Measurements from ENCODE around the gene SVOPL. TPM values are rescaled to one million over a fixed set of nuclear protein-coding genes. Genes with fewer than 3 reads are reported as not detected.

SVOPL gene
- total RNA-seq, 1 experiment from 2014 or later, result not detected

DNA sequence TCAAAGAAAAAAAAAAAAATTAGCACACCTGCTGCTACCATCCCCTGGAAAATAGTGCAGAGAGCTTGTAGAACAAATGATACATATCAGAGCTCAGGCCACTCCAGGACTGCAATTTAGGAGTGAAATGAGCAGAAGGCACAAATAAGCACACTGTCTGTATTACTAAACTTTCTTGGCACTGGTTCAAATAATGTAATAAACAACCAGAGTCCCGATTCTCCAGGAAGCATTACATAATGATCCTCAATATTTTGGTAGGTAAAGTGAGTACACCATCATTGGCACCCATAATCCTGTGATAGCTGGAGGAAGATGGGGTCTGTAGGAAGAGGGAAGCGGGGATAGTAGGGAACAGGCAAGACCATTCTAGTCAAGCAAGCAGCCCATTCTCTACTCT, 74.3 kb downstream of the SVOPL start:
- ATAC-seq (no peak), DNase-seq (ENCODE audit: low read depth, low spot score) (no peak)
- ChIA-PET RAD21 (ENCODE audit: low non-redundant PET in 1 of 2, low total read pairs in 2 of 2, uncharacterized antibody in 2 of 2, unreplicated experiment in 2 of 2) (no interaction called here), POLR2A (no interaction called here), CTCF (no interaction called here)
- no peak overlapping the region for H3K9ac ChIP-seq (ENCODE audit: low read length)
- no peaks in the 10 kb centered on the region for H3K27me3 ChIP-seq (ENCODE audit: insufficient read depth, low read length)
- no peak overlapping the region for H3K4me2 ChIP-seq (ENCODE audit: low read length)
- H3K9me2 ChIP-seq (ENCODE audit: insufficient read depth), result no peaks in the 10 kb centered on the region
- H3K79me2 ChIP-seq (ENCODE audit: insufficient read depth, low read length), result no peaks in the 10 kb centered on the region
- H4K20me1 ChIP-seq (ENCODE audit: insufficient read depth), result no peaks in the 10 kb centered on the region
- no TSS peak for BruUV-seq (replicated peaks)
- H3K4me3 ChIP-seq (replicated peaks in 1 of 2; ENCODE audit: low read depth in 1 of 2, low read length in 2 of 2), result no peak overlapping the region
- H3K4me1 ChIP-seq (ENCODE audit: control insufficient read depth in 1 of 2, insufficient read depth in 2 of 2, low read length in 2 of 2), result no peaks in the 10 kb centered on the region
- H3K27ac ChIP-seq (ENCODE audit: low read depth, low read length), result no peak overlapping the region
- H3K36me3 ChIP-seq (ENCODE audit: control insufficient read depth in 1 of 2, insufficient read depth in 2 of 2, low read length in 2 of 2), result no peaks in the 10 kb centered on the region
- TF ChIP-seq EGR1 (IDR thresholded peaks at IDR 0.05; ENCODE audit: low read depth), result no peak
- TF ChIP-seq, protein P1, sequence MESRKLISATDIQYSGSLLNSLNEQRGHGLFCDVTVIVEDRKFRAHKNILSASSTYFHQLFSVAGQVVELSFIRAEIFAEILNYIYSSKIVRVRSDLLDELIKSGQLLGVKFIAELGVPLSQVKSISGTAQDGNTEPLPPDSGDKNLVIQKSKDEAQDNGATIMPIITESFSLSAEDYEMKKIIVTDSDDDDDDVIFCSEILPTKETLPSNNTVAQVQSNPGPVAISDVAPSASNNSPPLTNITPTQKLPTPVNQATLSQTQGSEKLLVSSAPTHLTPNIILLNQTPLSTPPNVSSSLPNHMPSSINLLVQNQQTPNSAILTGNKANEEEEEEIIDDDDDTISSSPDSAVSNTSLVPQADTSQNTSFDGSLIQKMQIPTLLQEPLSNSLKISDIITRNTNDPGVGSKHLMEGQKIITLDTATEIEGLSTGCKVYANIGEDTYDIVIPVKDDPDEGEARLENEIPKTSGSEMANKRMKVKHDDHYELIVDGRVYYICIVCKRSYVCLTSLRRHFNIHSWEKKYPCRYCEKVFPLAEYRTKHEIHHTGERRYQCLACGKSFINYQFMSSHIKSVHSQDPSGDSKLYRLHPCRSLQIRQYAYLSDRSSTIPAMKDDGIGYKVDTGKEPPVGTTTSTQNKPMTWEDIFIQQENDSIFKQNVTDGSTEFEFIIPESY (IDR thresholded peaks at IDR 0.05; ENCODE audit: extremely low read depth, insufficient replicate concordance, low read length), result no peak
- TF ChIP-seq SP1 (IDR thresholded peaks at IDR 0.05; ENCODE audit: low read depth), result no peak
- TF ChIP-seq POLR2A (IDR thresholded peaks at IDR 0.05; ENCODE audit: borderline replicate concordance, extremely low read depth, insufficient read depth, insufficient read length), result no peak
- TF ChIP-seq, protein P2, sequence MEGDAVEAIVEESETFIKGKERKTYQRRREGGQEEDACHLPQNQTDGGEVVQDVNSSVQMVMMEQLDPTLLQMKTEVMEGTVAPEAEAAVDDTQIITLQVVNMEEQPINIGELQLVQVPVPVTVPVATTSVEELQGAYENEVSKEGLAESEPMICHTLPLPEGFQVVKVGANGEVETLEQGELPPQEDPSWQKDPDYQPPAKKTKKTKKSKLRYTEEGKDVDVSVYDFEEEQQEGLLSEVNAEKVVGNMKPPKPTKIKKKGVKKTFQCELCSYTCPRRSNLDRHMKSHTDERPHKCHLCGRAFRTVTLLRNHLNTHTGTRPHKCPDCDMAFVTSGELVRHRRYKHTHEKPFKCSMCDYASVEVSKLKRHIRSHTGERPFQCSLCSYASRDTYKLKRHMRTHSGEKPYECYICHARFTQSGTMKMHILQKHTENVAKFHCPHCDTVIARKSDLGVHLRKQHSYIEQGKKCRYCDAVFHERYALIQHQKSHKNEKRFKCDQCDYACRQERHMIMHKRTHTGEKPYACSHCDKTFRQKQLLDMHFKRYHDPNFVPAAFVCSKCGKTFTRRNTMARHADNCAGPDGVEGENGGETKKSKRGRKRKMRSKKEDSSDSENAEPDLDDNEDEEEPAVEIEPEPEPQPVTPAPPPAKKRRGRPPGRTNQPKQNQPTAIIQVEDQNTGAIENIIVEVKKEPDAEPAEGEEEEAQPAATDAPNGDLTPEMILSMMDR (IDR thresholded peaks at IDR 0.05 in 2 of 3, conservative IDR thresholded peaks at IDR 0.05 in 1 of 3; ENCODE audit: borderline replicate concordance in 1 of 3, insufficient read depth in 1 of 3, low read depth in 2 of 3, low read length in 2 of 3), result no peak
- no peak for TF ChIP-seq ZFX (IDR thresholded peaks at IDR 0.05)
- TF ChIP-seq ZNF274 (IDR thresholded peaks at IDR 0.05; ENCODE audit: low read depth, low read length), result no peak
- TF ChIP-seq EZH2phosphoT487 (IDR thresholded peaks at IDR 0.05; ENCODE audit: borderline replicate concordance), result no peak
- no peak for TF ChIP-seq YY1 (IDR thresholded peaks at IDR 0.05; ENCODE audit: extremely low read depth, insufficient replicate concordance, low read depth, low read length)
- TF ChIP-seq POLR2AphosphoS5 (IDR thresholded peaks at IDR 0.05; ENCODE audit: low read depth, low read length), result no peak
- no peak for TF ChIP-seq EZH2 (IDR thresholded peaks at IDR 0.05)
- no peaks in the 10 kb centered on the region for H3K9me3 ChIP-seq (ENCODE audit: control insufficient read depth in 1 of 2, insufficient read depth in 1 of 2, low read depth in 1 of 2, low read length in 2 of 2)
- intact Hi-C loops (cut with micrococcal nuclease), result no loop called here
- no peak overlapping the region for H2AFZ ChIP-seq (ENCODE audit: low read depth, low read length, poor library complexity, severe bottlenecking)

All from HCT116 (cell line).